Panc1 (cell line): ENCODE data around the gene FNIP2.

ENCODE experiments used
- CTCF ChIP-seq: fragments of 450-650 bp; IDR thresholded peaks from 2 replicates; pipeline ENCODE4 v1.5.1; 2017; ENCODE audit warnings: mild to moderate bottlenecking
- POLR2AphosphoS5 ChIP-seq: IDR thresholded peaks from 2 replicates; pipeline ENCODE4 v1.6.1; 2012; ENCODE audit warnings: mild to moderate bottlenecking, low read depth, low read length, moderate library complexity
- REST ChIP-seq, 2 experiments: IDR thresholded peaks; 2 replicates each; pipeline ENCODE4 v1.6.1; 2011 to 2012; ENCODE audit warnings: low read depth in 2 of 2, control low read depth in 1 of 2, low read length in 1 of 2, mild to moderate bottlenecking in 1 of 2, moderate library complexity in 1 of 2; ENCODE audit not compliant: insufficient read depth in 1 of 2
- SIN3A ChIP-seq: IDR thresholded peaks from 2 replicates; pipeline ENCODE4 v1.6.1; 2012; ENCODE audit warnings: low read depth, mild to moderate bottlenecking, low read length, moderate library complexity, borderline replicate concordance; ENCODE audit not compliant: insufficient read depth

- TF ChIP-seq CTCF (no peak), POLR2AphosphoS5 (no peak), SIN3A (no peak), REST (IDR thresholded peaks at IDR 0.05; ENCODE audit: insufficient read depth in 1 of 2, low read depth in 2 of 2, low read length in 1 of 2) (no peak)
These were observed 169.6 kb downstream of the FNIP2 start for GRCh38 chr4:158938220-158939044.
